Hematopoietic multipotent progenitor cell treated with erythropoietin and hydrocortisone succinate and interleukin-3 and kit ligand, for 8 days (in vitro differentiated cells): Measurements from ENCODE around the gene ASTN2.
"Not testable (repeated sequence)": the region's sequence is repeated elsewhere in the genome, so short reads cannot be mapped to it uniquely, and the experiment has no call there.

Experiments
- DNase-seq: peaks from one replicate; pipeline ENCODE4 v3.0.0-alpha.2; 2015

The ASTN2 gene

DNA sequence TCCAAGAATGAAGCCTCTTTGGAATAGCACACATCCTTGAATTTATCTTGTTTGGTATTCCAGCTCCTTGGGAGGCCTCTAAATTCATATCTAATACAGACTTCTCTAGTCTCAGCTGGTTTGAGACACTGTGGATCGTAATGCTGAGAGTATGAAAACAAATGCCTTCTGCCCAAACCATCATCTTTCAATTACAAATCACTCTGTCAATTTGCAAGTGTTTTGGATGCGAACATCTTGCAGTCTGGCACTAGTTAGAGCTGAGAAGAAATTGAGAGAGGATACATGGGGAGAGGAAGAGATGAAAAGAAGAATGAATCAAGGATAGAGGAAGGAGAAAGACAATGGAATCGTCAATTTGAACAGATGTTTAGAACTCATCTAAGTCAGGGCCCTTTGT is 342.6 kb downstream of the ASTN2 start:
- DNase-seq, result no peak

DNA sequence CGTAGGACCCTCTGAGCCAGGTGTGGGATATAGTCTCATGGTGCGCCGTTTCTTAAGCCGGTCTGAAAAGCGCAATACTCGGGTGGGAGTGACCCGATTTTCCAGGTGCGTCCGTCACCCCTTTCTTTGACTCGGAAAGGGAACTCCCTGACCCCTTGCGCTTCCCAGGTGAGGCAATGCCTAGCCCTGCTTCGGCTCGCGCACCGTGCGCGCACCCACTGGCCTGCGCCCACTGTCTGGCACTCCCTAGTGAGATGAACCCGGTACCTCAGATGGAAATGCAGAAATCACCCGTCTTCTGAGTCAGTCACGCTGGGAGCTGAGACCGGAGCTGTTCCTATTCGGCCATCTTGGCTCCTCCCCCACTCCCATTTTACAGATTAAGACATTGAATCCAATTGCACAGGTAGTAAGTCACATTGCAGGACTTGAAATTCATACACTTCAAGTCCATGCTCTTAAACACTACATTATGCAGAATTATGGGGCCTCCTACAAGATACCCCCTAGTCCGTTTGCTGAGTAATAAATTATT is 343.1 kb downstream of the ASTN2 start:
- not testable (repeated sequence) for DNase-seq

DNA sequence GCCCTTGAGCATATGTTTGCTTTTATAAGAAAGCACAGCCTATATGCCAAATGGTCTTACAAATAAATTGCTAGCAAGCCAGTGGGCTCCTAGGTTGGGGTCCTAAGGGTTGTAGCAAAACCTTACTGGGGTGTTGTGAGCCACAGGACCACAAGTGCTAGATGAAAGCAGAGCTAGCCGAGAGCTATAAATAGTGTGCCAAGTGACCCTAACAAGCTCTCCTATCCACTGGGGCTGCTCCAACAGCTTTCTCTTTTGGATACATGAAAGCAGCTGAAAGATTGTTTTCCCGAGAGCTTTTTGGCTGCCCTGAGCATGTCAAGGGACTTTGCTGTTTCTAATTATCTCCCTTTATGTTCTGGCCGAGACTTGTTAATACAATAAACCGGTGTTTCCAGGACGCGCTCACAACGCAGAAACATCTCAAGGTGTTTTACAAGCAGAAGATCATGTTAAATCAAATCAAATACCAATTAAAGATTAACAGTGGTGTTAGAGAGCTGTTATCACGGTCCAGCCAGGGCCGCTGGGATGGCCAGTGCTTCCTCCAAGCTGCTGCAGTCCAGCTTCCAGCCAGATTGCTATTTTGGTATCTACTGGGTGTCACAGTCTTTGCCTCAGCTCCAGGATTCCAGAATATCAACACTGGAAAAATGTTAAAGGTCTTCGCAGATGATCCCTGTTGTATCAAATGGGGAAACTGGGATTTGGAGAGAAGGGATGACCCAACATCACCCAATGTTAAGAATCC is 351.0 kb downstream of the ASTN2 start:
- DNase-seq, result no peak

DNA sequence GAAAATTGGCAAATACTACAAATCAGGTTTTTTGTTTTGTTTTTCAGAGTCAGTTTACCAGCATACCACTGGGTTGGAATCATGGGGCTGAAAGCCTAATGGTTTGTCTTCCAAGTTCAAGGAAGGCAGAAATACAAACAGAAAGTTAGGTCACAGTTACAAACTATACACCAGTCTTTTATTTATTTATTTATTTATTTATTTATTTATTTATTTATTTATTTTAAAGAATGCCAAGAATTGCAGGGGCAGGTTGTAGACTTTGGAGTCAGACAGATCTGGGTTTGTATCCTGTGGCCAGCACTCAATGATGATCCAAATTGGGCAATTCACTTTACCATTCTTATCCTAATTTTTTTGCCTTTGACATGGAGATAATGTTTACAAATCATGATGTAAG is 353.9 kb downstream of the ASTN2 start:
- DNase-seq, result no peak

DNA sequence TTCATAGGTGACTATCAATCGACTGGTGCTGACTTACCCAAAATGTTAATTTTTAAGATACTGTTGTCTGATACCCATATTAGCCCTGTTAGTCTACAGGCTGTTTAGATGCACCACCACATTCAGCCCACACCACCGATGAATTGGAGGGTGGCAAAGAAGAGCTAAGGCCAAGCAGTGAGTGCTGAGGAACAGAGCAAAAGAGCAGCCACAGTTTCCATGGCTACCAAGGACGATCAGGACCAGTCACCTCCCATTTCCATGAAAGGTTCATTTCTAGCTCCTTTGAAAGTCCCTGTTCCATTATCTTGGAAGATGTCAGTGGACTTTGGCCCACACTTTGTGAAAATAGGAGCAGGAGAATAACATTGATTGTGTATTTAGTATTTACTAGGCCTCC is 364.9 kb downstream of the ASTN2 start:
- DNase-seq, result no peak

DNA sequence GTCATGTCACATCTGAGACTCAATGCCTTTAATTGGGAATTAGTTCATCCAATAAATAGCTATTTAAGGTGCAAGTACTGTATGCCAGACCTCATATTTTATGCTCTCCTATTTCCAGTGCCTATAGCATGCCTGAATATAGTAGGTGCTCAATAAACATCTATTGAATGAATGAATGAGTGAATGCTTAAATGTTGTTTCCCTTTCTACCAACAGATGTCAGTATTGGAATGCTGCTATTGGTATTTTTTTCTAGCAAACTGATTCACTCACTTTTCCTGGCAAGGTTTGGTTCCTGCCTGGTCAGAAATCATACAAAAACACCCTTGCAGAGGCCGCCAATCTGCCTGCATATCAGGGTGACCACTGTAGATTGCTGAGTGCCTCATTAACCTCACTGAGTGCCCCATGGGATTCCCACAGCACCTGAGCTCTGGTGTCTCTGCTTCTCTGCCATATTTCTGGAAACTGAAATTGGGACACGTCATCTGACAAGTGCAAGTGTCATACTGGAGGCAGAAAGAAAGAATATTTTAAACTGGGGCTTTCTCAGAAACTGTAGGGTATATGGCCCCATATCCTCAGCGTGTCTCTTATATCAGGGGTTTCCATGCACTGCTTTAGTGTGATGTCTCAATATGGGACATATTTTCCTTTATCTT is 368.1 kb downstream of the ASTN2 start:
- no peak for DNase-seq

DNA sequence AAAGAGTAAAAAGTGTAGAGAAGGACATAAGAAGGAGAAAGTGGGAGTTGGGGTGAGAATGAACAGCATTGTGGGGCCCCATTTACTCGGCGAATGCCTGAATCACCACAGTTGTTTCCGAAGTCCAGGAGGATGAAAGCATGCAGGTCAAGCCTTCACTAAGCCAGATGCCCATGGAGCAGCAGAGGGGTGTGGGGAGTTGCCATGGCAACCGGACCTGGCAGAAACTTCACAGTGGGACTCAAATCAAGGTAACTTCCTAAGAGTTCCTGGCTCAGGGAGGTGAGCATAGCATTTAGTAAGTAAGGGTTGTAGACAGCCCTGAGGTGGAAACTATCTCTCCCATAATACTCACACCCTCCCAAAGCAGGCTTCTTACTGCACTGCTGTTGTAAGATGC is 370.6 kb downstream of the ASTN2 start:
- DNase-seq, result no peak

DNA sequence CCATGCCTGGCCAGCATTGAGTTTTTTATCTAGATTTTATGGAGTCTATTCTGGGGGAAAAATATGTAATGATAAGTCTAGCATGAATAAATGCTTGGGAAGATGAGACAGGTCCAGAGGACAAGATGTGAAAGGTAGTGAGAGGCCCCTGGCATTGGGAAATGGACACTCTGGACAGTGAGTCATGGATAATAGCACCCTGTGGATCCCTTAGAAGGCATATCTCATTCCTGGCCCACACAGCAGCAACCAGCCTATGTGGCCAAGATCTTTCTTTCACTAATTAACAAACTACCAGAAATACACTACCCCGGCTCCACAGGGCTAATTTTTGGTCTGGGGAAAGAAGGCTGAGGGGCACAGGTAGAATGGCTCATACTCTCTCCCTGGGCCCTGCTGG is 371.7 kb downstream of the ASTN2 start:
- DNase-seq, result no peak

DNA sequence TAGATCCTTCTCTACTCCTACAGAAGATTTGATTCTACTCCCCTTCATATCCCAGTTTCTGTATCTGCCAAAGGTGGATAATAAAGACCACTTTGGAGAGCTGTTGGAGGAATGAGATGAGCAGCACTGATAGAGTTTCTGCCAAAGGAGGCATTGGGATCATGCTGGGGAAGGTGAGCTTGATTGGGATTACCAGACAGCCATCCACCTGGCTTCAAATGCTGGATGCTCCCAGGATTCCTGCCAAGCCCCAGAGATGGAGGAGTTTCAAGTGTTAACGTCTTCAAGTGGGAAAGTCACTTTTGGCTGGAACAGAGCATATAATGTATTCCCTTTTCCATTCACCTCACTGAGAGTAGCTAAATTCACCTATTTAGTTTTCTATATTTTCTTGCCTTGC is 379.3 kb downstream of the ASTN2 start:
- no peak for DNase-seq

DNA sequence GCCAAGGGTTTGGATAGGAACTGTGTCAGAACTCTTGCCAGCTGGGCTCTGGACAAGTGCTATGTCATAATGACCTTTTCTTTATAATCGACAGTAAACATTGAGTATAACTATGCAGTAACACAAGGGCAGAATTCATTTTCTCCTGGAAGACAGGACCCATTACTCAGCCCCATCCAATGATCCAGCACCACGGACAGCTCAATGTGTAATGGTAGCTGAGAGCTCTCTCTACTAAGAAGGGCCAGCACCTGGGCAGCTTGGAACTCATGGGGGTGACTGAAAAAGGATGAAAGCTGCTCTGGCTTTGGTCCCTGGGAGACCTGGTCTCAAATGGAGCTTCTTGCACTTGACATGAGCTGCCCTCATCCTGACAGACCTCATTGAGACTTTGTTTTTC is 380.0 kb downstream of the ASTN2 start:
- DNase-seq, result peak; percentile 3

DNA sequence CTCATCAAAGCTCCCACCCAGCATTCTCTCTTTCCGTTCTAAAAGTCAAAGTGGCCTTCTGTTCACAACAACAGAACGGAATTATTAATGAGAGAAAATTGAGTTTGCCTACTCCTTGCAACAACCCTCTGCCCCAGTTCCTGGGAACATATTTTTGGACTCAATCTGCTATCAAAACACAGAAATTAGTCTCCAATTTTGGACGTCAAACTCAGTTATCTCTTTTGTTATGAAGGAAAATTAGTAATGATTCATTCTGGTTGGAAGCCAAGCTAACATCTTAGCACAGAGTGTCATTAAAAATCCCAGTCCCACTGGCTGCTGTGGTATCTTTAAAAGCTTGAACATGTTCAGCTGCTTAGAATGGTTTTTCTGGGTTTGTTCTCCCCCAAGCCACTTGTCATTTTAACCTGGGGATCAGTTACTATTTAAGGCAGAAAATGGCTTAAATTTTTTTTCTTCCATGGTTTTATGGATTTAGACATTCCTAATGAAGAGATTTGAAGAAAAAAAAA is 384.5 kb downstream of the ASTN2 start:
- no peak for DNase-seq

DNA sequence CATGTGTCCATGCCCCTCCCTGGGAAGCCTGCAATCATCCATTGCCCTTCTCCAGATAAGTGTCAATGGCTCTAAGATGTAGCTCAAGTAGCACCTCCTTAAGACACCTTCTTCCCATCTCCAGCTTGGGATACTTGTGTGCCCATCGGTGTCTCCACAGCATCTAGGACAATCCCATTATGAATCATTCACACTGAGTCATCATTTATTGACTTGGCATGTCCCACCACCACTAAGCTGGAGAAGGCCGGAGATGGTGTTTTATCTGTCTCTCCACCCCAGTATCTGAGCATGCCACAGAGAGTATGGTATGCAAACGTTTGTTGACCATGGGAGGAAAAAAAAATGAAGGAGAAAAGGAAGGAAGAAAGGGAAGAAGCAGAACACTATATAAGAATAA is 385.5 kb downstream of the ASTN2 start:
- DNase-seq, result no peak

DNA sequence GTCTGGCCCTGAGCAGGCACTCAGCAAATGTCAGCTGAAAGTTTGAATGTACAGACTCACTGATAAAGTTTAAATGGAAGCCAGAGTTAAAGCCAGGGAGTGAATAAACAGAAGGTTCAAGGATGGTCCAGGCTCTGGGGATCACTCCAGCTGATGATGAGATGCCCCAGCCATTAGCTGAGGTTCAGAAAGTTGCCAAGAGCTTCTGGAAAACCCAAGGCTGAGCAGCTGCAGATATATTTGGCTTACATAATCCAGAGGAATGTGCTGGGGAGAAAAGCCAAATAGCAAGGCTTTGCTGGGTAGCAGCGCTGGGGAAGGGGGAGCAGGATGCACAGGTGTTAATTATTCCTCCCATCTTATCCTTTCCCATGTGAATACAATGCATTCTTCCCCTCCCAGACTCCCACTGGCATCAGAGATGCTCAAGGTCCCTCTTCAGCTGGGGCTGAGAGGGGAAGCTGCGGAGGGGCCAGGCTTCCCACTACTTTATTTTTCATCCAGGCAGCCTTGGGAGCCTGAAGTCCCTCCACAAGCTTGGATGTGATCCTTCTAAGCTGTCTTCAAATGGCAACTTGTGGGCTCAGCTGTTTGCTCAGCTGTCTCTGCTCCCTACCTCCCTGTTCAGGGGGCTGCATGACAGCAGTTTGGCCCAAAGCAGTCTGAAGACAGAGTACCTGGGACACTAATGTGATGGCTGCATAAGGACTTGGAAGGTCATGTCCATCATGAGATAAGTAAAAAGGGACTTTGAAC is 386.6 kb downstream of the ASTN2 start:
- DNase-seq, result no peak

DNA sequence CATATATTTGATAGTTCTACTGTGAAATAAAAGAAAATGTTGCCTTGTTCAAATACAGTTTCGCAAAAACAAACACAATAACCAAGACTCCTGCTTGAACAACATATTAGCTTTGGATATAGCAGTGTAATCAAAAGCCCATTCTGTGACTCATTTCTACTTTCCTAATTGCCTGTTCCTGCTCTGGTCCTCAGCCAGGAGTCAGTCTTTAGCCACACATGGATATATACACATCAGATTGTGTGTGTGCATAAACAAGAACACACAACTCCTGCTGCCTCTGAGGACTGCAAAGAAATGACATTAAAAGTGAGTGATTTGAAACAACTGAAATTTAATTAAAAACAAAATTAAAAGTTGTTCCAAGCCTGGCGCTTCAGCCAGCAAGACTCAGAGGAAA is 393.0 kb downstream of the ASTN2 start:
- no peak for DNase-seq

DNA sequence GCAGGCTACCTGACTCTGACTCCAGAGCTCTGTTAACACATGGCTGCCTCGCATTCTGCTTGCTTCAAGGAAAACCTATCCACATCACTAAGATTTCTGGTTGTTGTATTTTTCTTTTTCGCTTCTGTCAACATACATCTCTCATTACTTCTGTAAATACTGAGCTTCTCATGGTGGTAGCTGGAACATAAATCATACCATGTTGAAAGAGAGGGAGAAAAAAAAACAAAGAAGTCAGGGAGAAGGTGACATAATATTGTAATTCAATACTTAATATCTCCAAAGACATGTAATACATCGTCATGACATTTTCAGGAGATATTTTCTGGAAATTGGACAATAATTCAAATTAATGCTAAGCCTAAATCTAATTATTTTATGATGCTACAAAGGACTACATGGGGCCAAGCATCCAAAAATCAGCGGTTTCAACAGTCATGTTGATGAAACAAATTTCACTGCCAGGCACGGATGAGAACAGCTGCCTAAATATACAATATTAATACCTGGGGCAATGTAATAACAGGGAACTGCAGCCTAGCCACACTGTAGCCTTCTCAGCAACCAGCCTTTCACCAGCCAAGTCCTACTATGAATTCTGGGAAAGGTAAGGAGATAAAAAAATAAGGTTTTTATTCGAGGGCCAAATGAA is 395.8 kb downstream of the ASTN2 start:
- no peak for DNase-seq

DNA sequence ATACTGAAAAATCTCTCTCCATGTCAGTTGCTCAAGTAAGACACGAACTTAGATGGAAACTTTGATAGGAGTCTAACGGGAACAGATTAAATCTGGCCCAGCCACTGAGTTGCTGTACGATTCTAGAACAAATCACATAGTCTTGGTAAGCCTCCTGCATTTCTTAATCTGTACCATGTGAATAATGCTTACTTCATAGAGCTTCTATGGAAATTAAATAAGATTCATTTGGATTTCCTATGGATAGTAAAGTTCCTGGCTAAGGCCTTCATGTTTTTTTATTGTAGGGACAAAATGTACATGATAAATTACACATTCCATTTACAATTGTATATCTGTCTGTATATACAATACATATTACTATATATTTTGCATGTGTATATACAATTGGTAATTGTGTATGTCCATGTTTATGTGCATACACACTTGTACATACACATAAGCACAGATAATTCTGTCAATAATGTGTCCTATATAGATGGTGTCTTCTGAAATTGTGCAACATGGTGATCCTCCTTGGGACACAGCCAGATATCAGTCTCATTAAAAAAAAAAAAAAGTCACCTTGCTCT is 397.4 kb downstream of the ASTN2 start:
- no peak for DNase-seq

DNA sequence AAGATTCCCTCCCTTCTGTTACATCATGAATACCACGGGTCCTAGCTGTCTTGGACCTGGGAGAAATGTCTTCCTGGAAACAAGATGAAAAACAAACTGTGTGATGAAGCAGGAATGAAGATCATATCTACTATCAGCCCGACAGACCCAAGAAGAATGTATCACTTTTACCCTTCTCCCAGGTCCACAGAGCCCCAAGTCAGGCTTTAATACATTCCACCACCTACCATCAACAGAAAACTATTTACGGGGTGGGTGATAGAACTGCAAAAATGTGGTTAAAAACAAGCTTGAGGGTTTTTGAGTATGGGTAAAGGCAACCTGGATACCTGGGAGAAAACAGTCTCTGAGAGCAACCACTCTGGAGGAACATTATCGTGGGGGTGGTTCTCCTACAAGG is 400.8 kb downstream of the ASTN2 start:
- DNase-seq, result no peak

DNA sequence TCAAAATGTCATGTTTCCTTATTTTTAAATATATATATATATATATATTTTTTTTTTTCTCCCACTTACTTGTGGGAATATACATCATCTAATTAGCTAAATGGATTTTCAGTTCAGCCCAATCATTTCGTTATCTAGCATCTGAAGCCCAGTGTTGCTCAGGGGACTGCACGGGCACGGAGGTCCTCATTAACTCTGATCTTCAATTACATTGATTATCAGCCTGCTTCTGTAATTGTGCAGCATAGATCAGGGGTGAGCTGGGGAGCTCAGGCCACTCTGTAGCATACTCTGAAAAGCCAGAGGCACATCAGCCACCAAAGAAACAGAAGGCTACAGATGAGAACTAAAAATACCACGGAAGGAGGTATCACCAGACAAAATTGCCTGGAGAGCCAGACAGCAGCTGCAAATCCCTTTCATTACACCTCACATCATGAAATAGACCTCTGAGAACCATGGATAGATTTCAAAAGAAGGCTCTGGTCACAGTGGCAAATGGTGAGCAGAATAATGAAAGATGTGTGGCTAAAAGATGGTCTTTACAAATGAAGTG is 401.3 kb downstream of the ASTN2 start:
- DNase-seq, result no peak

DNA sequence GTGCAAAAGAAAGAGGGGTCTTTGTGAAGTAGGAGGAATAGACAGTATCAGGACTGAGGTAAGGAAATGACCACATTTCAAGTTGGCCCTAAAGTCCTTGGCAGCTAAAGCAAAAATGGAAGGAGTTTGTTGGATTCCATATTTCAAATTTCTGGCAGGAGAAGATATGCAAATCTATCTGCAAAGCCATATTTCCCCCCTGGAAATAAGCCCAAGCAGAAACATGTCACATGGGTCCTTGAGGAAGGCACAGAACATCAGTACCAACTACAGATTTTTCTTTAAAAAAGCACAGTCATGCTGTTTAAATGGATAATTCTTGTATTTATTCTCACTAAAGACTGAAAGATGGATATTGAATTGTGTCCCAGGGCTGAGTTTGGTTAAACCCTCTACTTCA is 404.8 kb downstream of the ASTN2 start:
- no peak for DNase-seq

DNA sequence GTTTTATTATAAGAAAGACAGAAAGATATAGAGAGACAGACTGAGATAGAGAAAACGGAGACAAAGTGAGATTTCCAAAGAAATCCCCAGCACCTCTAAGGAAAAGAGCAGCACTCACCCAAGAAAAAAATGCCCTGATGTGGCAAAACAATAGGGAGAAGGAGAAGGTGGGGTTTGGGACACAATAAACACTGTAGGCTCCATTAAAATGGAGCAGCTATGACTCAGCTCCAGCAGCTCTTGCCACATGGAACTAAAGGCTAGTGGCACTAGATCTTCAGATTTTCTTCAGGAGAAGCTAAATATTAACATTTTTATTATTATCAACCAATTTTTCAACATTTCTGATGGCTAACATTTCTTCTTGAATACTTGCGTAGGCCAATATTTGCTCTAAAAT is 406.0 kb downstream of the ASTN2 start:
- DNase-seq, result no peak

DNA sequence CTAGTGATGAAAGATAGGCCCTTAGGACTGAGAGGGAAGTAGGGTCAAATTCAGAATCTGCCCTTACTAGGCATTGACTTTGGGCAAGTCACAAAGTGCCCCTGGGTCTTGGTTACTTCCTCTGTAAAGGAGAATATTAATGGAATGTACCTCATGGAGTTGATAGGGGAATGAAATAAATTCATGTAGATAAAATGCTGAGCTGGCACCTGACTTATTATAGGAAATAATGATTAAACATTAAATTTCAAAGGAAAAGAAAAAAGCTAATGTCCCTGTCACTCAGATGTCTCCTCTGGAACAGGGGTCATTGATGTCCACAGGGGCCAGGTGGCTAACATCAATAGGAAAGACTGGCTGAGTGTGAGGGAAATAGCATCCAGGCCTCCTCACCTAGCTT is 406.4 kb downstream of the ASTN2 start:
- DNase-seq, result no peak

DNA sequence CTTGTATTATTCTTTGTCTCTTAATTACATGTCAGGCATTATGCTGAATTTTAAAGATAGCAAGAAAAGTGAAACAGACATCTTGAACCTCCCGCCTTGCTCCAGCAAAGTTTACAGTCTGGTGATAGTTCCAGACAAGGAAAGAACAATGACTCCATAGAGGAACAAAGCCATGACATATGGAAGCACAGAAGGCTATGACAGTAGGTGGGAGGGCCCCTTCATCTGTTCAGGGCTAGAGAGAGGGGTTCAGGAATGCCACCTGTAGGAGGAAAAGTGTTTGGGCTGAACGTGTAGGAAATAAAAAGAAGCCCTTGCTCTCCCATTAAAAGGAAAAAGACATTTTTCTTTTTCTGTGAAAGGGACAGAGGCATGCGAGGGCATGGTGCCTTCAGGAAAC is 412.2 kb downstream of the ASTN2 start:
- no peak for DNase-seq
